GM23338 (cell line): Measurements from ENCODE around the gene ACHE. TPM values are rescaled to one million over a fixed set of nuclear protein-coding genes. Genes with fewer than 3 reads are reported as not detected.

Experiments
- CTCF ChIP-seq, 2 experiments: fragments of 200-600 bp in 1 of 2; sonication (generic) in 1 of 2; conservative IDR thresholded peaks; 2 replicates each; pipeline versions ENCODE4 v1.5.1 to v1.6.1; 2016 to 2017; ENCODE audit warnings: antibody characterized with exemption in 2 of 2, low read depth in 2 of 2, mild to moderate bottlenecking in 2 of 2, moderate library complexity in 1 of 2
- ETS1 ChIP-seq: IDR thresholded peaks from 2 replicates; pipeline ENCODE4 v1.6.1; 2016; ENCODE audit warnings: antibody characterized with exemption
- EZH2 ChIP-seq: fragments of 200-600 bp; sonication (generic); IDR thresholded peaks from one replicate; pipeline ENCODE4 v1.8.0; 2017; ENCODE audit warnings: antibody characterized with exemption, mild to moderate bottlenecking, low read depth; ENCODE audit not compliant: unreplicated experiment
- EZH2phosphoT487 ChIP-seq: fragments of 200-600 bp; sonication (generic); IDR thresholded peaks from one replicate; pipeline ENCODE4 v1.8.1; 2018; ENCODE audit warnings: antibody characterized with exemption; ENCODE audit not compliant: unreplicated experiment
- JUNB ChIP-seq: IDR thresholded peaks from one replicate; pipeline ENCODE4 v1.6.1; 2016; ENCODE audit warnings: antibody characterized with exemption; ENCODE audit not compliant: unreplicated experiment
- NANOG ChIP-seq: IDR thresholded peaks from 2 replicates; pipeline ENCODE4 v1.6.1; 2016; ENCODE audit warnings: antibody characterized with exemption, borderline replicate concordance
- POLR2AphosphoS5 ChIP-seq: IDR thresholded peaks from 2 replicates; pipeline ENCODE4 v1.6.1; 2016; ENCODE audit warnings: antibody characterized with exemption, low read depth
- STAT1 ChIP-seq: IDR thresholded peaks from one replicate; pipeline ENCODE4 v1.6.1; 2016; ENCODE audit warnings: antibody characterized with exemption; ENCODE audit not compliant: unreplicated experiment
- ZNF114 ChIP-seq: fragments of 250-450 bp; sonication (Bioruptor Pico); IDR thresholded peaks from 2 replicates; pipeline ENCODE4 v1.5.0; 2020; ENCODE audit warnings: mild to moderate bottlenecking, moderate library complexity
- ZNF462 ChIP-seq: fragments of 250-450 bp; sonication (Bioruptor Pico); IDR thresholded peaks from 2 replicates; pipeline ENCODE4 v1.5.0; 2020; ENCODE audit warnings: mild to moderate bottlenecking, moderate library complexity
- polyA plus RNA-seq: library from polyadenylated mRNA; unstranded; fragments of >200 nt; fragmentation: Nextera tagmentation; extraction: Ambion mirVana; gene quantifications from 2 replicates; pipeline ENCODE4 v1.2.1, GENCODE V29; 2016
- total RNA-seq: library from RNA; depleted of rRNA; stranded (reverse); fragments of >200 nt; shearing (Covaris generic); gene quantifications from 2 replicates; pipeline ENCODE4 v1.2.3, GENCODE V29; 2014

ACHE gene
- total and polyA plus RNA-seq, 2 experiments from 2014 or later = 3.6 to 3.7 TPM

GRCh38 chr7:100882785-100883526, 12.7 kb downstream of the ACHE start (continued):
- TF ChIP-seq ZNF462 (CRISPR knock-in tag) (no peak), POLR2AphosphoS5 (no peak), NANOG (no peak), STAT1 (no peak), ETS1 (no peak), JUNB (no peak), ZNF114 (no peak), EZH2phosphoT487 (no peak), EZH2 (no peak), CTCF (conservative IDR thresholded peaks at IDR 0.05; ENCODE audit: low read depth in 2 of 2) (no peak)
